IMR-90 (cell line): ENCODE data around the gene IL1RAP.

Experiments
- BHLHE40 ChIP-seq: fragments of 150-350 bp; IDR thresholded peaks from 2 replicates; pipeline ENCODE4 v1.6.1; 2016; ENCODE audit warnings: mild to moderate bottlenecking, low read depth, low read length
- CEBPB ChIP-seq: IDR thresholded peaks from 2 replicates; pipeline ENCODE4 v1.6.1; 2012; ENCODE audit warnings: low read depth, low read length, improper control_type of control experiment
- ELK1 ChIP-seq: fragments of 150-350 bp; IDR thresholded peaks from 2 replicates; pipeline ENCODE4 v1.6.1; 2016; ENCODE audit warnings: low read depth, mild to moderate bottlenecking, low read length, moderate library complexity, borderline replicate concordance
- FOS ChIP-seq: fragments of 150-350 bp; IDR thresholded peaks from 2 replicates; pipeline ENCODE4 v1.6.1; 2016; ENCODE audit warnings: low read depth, low read length
- MAZ ChIP-seq: IDR thresholded peaks from 2 replicates; pipeline ENCODE4 v1.6.1; 2012; ENCODE audit warnings: low read depth, mild to moderate bottlenecking, low read length, improper control_type of control experiment, moderate library complexity, borderline replicate concordance
- NFE2L2 ChIP-seq: fragments of 150-350 bp; IDR thresholded peaks from 2 replicates; pipeline ENCODE4 v1.6.1; 2016; ENCODE audit warnings: low read depth, mild to moderate bottlenecking, low read length
- POLR2A ChIP-seq: IDR thresholded peaks from 2 replicates; pipeline ENCODE4 v1.6.1; 2012; ENCODE audit warnings: mild to moderate bottlenecking, low read depth, low read length
- RAD21 ChIP-seq: IDR thresholded peaks from 2 replicates; pipeline ENCODE4 v1.6.1; 2012; ENCODE audit warnings: low read length, improper control_type of control experiment
- RFX5 ChIP-seq: IDR thresholded peaks from 2 replicates; pipeline ENCODE4 v1.8.0; 2012; ENCODE audit warnings: low read depth, mild to moderate bottlenecking, low read length, moderate library complexity
- USF2 ChIP-seq: fragments of 150-350 bp; IDR thresholded peaks from 2 replicates; pipeline ENCODE4 v1.6.1; 2017; ENCODE audit warnings: mild to moderate bottlenecking, antibody characterized with exemption, low read length, low read depth
- TF ChIP-seq, protein P1 (sequence below): conservative IDR thresholded peaks from 2 replicates; pipeline ENCODE4 v1.5.1; 2012; ENCODE audit warnings: mild to moderate bottlenecking, low read depth, low read length, improper control_type of control experiment

DNA sequence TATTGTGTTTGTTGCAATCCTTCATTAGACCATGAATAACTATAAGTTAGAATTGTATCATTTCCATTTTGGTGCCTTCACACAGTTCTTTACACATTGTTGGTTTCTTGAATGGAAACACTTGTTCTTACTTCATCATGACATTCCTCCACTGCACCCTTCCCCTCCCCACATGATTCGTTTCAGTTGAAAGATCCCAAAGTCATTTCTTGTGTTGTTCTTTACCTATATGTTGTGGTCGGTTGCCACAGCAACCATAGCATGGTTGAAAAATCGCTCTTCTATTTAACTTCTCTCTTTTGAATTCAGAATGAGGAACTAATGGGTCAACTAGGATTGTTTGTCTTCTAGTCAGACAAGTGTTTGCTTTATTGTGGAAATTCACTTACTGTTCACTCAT lies 103.3 kb downstream of the IL1RAP start:
- TF ChIP-seq, protein P1, sequence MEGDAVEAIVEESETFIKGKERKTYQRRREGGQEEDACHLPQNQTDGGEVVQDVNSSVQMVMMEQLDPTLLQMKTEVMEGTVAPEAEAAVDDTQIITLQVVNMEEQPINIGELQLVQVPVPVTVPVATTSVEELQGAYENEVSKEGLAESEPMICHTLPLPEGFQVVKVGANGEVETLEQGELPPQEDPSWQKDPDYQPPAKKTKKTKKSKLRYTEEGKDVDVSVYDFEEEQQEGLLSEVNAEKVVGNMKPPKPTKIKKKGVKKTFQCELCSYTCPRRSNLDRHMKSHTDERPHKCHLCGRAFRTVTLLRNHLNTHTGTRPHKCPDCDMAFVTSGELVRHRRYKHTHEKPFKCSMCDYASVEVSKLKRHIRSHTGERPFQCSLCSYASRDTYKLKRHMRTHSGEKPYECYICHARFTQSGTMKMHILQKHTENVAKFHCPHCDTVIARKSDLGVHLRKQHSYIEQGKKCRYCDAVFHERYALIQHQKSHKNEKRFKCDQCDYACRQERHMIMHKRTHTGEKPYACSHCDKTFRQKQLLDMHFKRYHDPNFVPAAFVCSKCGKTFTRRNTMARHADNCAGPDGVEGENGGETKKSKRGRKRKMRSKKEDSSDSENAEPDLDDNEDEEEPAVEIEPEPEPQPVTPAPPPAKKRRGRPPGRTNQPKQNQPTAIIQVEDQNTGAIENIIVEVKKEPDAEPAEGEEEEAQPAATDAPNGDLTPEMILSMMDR, result no peak
- TF ChIP-seq MAZ (no peak), ELK1 (no peak), RFX5 (no peak), POLR2A (no peak), CEBPB (no peak), BHLHE40 (no peak), FOS (no peak), RAD21 (no peak), NFE2L2 (no peak), USF2 (no peak)
